ENCODE data around the gene RPS6KA5. TPM values are rescaled to one million over a fixed set of nuclear protein-coding genes. Genes with fewer than 3 reads are reported as not detected.

RPS6KA5 gene
- total and polyA plus RNA-seq, 7 donors = 0.94 to 20.0 (median 11.5) TPM

Other genes with a start within 250 kb of the RPS6KA5 start
- 10 to 100 TPM; 59.0 to 97.0 (median 75.3) TPM for gene TTC7B, start 244.2 kb downstream of the RPS6KA5 start, total RNA-seq
- gene TTC7B, start 244.2 kb downstream of the RPS6KA5 start, polyA plus RNA-seq = 10 to 100 TPM; 18.9 to 38.0 (median 30.2) TPM
- 100 to 1,000 TPM in 2 of 4 donors, 10 to 100 TPM in 2; 77.5 to 135 (median 98.7) TPM for gene DGLUCY, start 53.4 kb upstream of the RPS6KA5 start, total RNA-seq
- 10 to 100 TPM; 20.4 to 53.1 (median 43.2) TPM for gene DGLUCY, start 53.4 kb upstream of the RPS6KA5 start, polyA plus RNA-seq
- under 1 TPM; 0.08 to 0.27 (median 0.18) TPM for gene GPR68, start 184.1 kb upstream of the RPS6KA5 start, total RNA-seq
- under 1 TPM in 2 of 3 donors, not detected in 1; 0.03 to 0.15 TPM for gene GPR68, start 184.1 kb upstream of the RPS6KA5 start, polyA plus RNA-seq